CD14-positive monocyte (primary cell): ENCODE results near the gene KRT8. TPM values are rescaled to one million over a fixed set of nuclear protein-coding genes. Genes with fewer than 3 reads are reported as not detected.

Source experiments
- DNase-seq, 3 donors: peaks; one replicate each; pipeline ENCODE4 v3.0.0-alpha.2; 2011 to 2022
- H2AFZ ChIP-seq: 2 replicates; pipeline ENCODE4 v1.6.0; 2012; ENCODE audit warnings: mild to moderate bottlenecking, low read depth, low read length, inconsistent platforms; ENCODE audit not compliant: insufficient read depth, poor library complexity, severe bottlenecking
- H3K27ac ChIP-seq, 2 donors: 1 replicate in 1 of 2; 2 replicates in 1 of 2; pipeline ENCODE4 v1.5.1; 2012 to 2013; ENCODE audit warnings: low read length in 2 of 2, control low read depth in 1 of 2, inconsistent platforms in 1 of 2, low read depth in 1 of 2, mild to moderate bottlenecking in 1 of 2
- H3K27me3 ChIP-seq, 2 donors: one replicate each; pipeline versions ENCODE4 v1.6.0 to v1.6.1; 2011 to 2013; ENCODE audit warnings: low read length in 2 of 2; ENCODE audit not compliant: control insufficient read depth in 2 of 2, insufficient read depth in 2 of 2
- H3K36me3 ChIP-seq, 2 donors: replicated peaks in 1 of 2; 1 replicate in 1 of 2; 2 replicates in 1 of 2; pipeline versions ENCODE4 v1.5.1 to v1.6.1; 2012 to 2013; ENCODE audit warnings: low read length in 2 of 2, control low read depth in 1 of 2, inconsistent platforms in 1 of 2, mild to moderate bottlenecking in 1 of 2; ENCODE audit not compliant: insufficient read depth in 2 of 2, control insufficient read depth in 1 of 2
- H3K4me1 ChIP-seq, 2 donors: 1 replicate in 1 of 2; 2 replicates in 1 of 2; pipeline versions ENCODE4 v1.5.1 to v1.6.1; 2012 to 2013; ENCODE audit warnings: low read length in 2 of 2, control low read depth in 1 of 2, inconsistent platforms in 1 of 2, mild to moderate bottlenecking in 1 of 2, moderate library complexity in 1 of 2; ENCODE audit not compliant: insufficient read depth in 2 of 2, control insufficient read depth in 1 of 2
- H3K4me2 ChIP-seq: replicated peaks from 2 replicates; pipeline ENCODE3; 2012; ENCODE audit warnings: low read length, moderate library complexity, mild to moderate bottlenecking; ENCODE audit not compliant: poor library complexity, severe bottlenecking; ENCODE audit errors: extremely low read depth
- H3K4me3 ChIP-seq, 3 experiments: fragments of 200-600 bp in 1 of 3; sonication (generic) in 1 of 3; replicated peaks in 1 of 3; 1 replicate in 2 of 3; 2 replicates in 1 of 3; pipeline ENCODE4 v1.5.1; 2011 to 2013; ENCODE audit warnings: low read length in 3 of 3, mild to moderate bottlenecking in 3 of 3, control low read depth in 2 of 3, low read depth in 2 of 3, inconsistent platforms in 1 of 3, moderate library complexity in 1 of 3
- H3K79me2 ChIP-seq: 2 replicates; pipeline ENCODE4 v1.6.0; 2012; ENCODE audit warnings: mild to moderate bottlenecking, control low read depth, inconsistent platforms, low read length, moderate library complexity; ENCODE audit not compliant: insufficient read depth
- H3K9ac ChIP-seq: 2 replicates; pipeline ENCODE4 v1.6.0; 2017; ENCODE audit warnings: low read length, mild to moderate bottlenecking; ENCODE audit not compliant: insufficient read depth, poor library complexity, severe bottlenecking
- H3K9me3 ChIP-seq, 2 donors: replicated peaks in 1 of 2; 1 replicate in 1 of 2; 2 replicates in 1 of 2; pipeline versions ENCODE4 v1.5.1 to v1.6.1; 2012 to 2013; ENCODE audit warnings: low read length in 2 of 2, control low read depth in 1 of 2; ENCODE audit not compliant: control insufficient read depth in 1 of 2, insufficient read depth in 1 of 2
- H4K20me1 ChIP-seq: 2 replicates; pipeline ENCODE4 v1.6.0; 2012; ENCODE audit warnings: mild to moderate bottlenecking, low read length, control low read depth, moderate library complexity; ENCODE audit not compliant: insufficient read depth
- H3K27ac Mint-ChIP-seq, 7 donors: one replicate each; pipeline ENCODE4 v1.8.0; 2020; ENCODE audit warnings: mild to moderate bottlenecking in 7 of 7, mixed read lengths in 7 of 7, moderate library complexity in 6 of 7, inconsistent platforms in 2 of 7
- H3K27me3 Mint-ChIP-seq, 3 donors: one replicate each; pipeline ENCODE4 v1.8.0; 2021 to 2022; ENCODE audit warnings: low read depth in 3 of 3, mild to moderate bottlenecking in 3 of 3, mixed read lengths in 3 of 3, moderate library complexity in 3 of 3, inconsistent platforms in 1 of 3
- H3K36me3 Mint-ChIP-seq, 2 donors: one replicate each; pipeline ENCODE4 v1.8.0; 2020; ENCODE audit warnings: mixed read lengths in 2 of 2, inconsistent platforms in 1 of 2, mild to moderate bottlenecking in 1 of 2
- H3K4me1 Mint-ChIP-seq: one replicate; pipeline ENCODE4 v1.8.0; 2020; ENCODE audit warnings: mild to moderate bottlenecking, mixed read lengths
- H3K4me3 Mint-ChIP-seq, 2 donors: one replicate each; pipeline ENCODE4 v1.8.0; 2020; ENCODE audit warnings: mild to moderate bottlenecking in 2 of 2, mixed read lengths in 2 of 2, moderate library complexity in 1 of 2
- H3K9me3 Mint-ChIP-seq, 7 donors: one replicate each; pipeline ENCODE4 v1.8.0; 2020 to 2022; ENCODE audit warnings: mixed read lengths in 7 of 7, mild to moderate bottlenecking in 6 of 7, moderate library complexity in 6 of 7, inconsistent platforms in 2 of 7
- CTCF ChIP-seq: fragments of 200-600 bp; IDR thresholded peaks from one replicate; pipeline ENCODE4 v1.8.0; 2022; ENCODE audit warnings: antibody characterized with exemption, mild to moderate bottlenecking
- WGBS: methylation state at CpG from one replicate; pipeline ENCODE4 v1.1.5; 2013; ENCODE audit warnings: missing lambda C conversion rate; ENCODE audit not compliant: insufficient coverage; 5-methylcytosine and 5-hydroxymethylcytosine counted together
- intact Hi-C, 2 donors: fragments of 100-400 bp; cut with micrococcal nuclease; formaldehyde crosslinking; loops; one replicate each; pipeline versions ENCODE4 v1.15.0 to v1.15.1; 2023
- polyA plus RNA-seq, 3 donors: library from polyadenylated mRNA; depleted of rRNA in 1 of 3; unstranded in 2 of 3; stranded (reverse) in 1 of 3; fragments of 300-500 nt in 2 of 3; fragments of >200 nt in 1 of 3; fragmentation: Illumina TruSeq in 2 of 3; gene quantifications; 1 replicate in 2 of 3; 2 replicates in 1 of 3; pipeline ENCODE4 v1.2.3, GENCODE V29; 2012 to 2021

Gene KRT8
- polyA plus RNA-seq, 3 donors: 0.16 to 0.39 TPM; not detected in 1

DNA sequence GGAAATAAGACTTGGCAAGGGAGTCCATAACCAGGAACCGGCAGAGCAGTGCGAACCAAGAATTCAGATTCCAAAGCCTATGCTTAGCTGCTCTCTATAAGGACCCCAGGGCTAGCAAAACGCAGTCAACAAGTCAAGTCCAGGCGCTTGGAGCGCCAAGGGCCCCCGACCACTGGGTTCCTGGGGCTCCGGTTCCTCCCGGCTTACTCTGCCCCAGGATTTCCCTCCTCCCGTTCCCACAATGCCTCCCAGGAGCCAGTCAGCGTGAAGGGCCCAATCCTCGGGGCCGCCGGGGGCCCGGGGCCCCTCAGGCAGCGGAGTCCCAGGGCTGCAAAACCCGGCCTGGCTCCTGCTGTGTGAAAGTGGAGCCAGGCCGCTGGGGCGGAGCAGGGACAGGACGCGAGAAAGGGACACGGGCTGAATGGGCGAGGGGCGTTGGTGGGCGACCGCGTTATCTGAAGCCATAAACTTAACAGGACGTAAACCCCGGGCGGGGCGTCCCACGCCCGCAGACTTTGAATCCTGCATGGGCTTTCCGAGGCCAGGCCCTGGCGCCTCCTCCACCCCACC lies 1.5 kb downstream of the KRT8 start:
- H3K27ac Mint-ChIP-seq: peak overlapping the region in 4 of 7 donors; percentile 40 to 76 (median 65)
- peaks cover 0 to 2% (median 1%) of the 10 kb centered on the region in 3 donors for H3K27me3 Mint-ChIP-seq

More for the DNA sequence above, 1.5 kb downstream of the KRT8 start:
- peak overlapping the region; percentile 80 for H3K4me2 ChIP-seq
- H3K9me3 ChIP-seq: no peaks in the 10 kb centered on the region
- H3K4me3 ChIP-seq: peak overlapping the region; percentile 38 to 75 (median 56)
- H3K36me3 ChIP-seq: no peaks in the 10 kb centered on the region
- intact Hi-C loops: no loop called here
- Mint-ChIP-seq H3K4me1 (peaks cover 28% of the 10 kb centered on the region), H3K4me3 (peak overlapping the region; percentile 76 to 81), H3K9me3 (peaks cover 0 to 2% (median 0%) of the 10 kb centered on the region in 7 donors), H3K36me3 (no peaks in the 10 kb centered on the region)
- H3K79me2 ChIP-seq: no peaks in the 10 kb centered on the region
- peak overlapping the region; percentile 11 to 61 for H3K27ac ChIP-seq
- TF ChIP-seq CTCF: no peak
- peaks cover 22 to 23% of the 10 kb centered on the region in 2 donors for H3K4me1 ChIP-seq
- peak overlapping the region; percentile 88 for H2AFZ ChIP-seq
- H3K9ac ChIP-seq: peak overlapping the region; percentile 75
- DNase-seq: peak; percentile 57 to 68 (median 67)
- no peaks in the 10 kb centered on the region for H4K20me1 ChIP-seq
- H3K27me3 ChIP-seq: no peaks in the 10 kb centered on the region
- 3% methylated on average over 26 of the region's 34 CpGs for WGBS
